PC-3 (cell line): ENCODE measurements around the gene LRRC56. TPM values are rescaled to one million over a fixed set of nuclear protein-coding genes. Genes with fewer than 3 reads are reported as not detected.

Experiments used
- ATAC-seq: fragments of 200-7000 bp; cut with Tn5 transposase; 2 replicates; pipeline ENCODE4 v1.9.1; 2020; ENCODE audit warnings: mild to moderate bottlenecking, moderate library complexity
- BruUV-seq: library from RNA; stranded (reverse); fragments of 400-500 nt; replicated peaks from 2 replicates; lab custom pipeline; 2021; lab: Mats Ljungman, UMichigan
- CTCF ChIA-PET: fragments of 300-600 bp; sonication (Branson Sonifier 250); formaldehyde crosslinking; loops from one replicate; lab custom pipeline; 2022; ENCODE audit warnings: antibody characterized with exemption; lab: Charles Lee
- POLR2A ChIA-PET: fragments of 300-600 bp; sonication (Branson Sonifier 250); formaldehyde crosslinking; loops from one replicate; lab custom pipeline; 2022; ENCODE audit warnings: antibody characterized with exemption; ENCODE audit not compliant: unreplicated experiment; lab: Charles Lee
- DNase-seq: peaks from one replicate; pipeline ENCODE4 v3.0.0-alpha.2; 2015
- H2AFZ ChIP-seq: fragments of 300-600 bp; sonication (generic); 2 replicates; pipeline ENCODE4 v1.6.0; 2016; ENCODE audit warnings: antibody characterized with exemption, low read length
- H3F3A ChIP-seq: fragments of 300-600 bp; sonication (generic); one replicate; pipeline ENCODE4 v1.6.0; 2017; ENCODE audit warnings: antibody characterized with exemption, low read length, control low read depth, mild to moderate bottlenecking; ENCODE audit not compliant: unreplicated experiment
- H3K27ac ChIP-seq: fragments of 300-600 bp; sonication (generic); 2 replicates; pipeline ENCODE4 v1.5.1; 2016; ENCODE audit warnings: mild to moderate bottlenecking, low read length
- H3K27me3 ChIP-seq: fragments of 300-600 bp; sonication (generic); 2 replicates; pipeline ENCODE4 v1.6.1; 2016; ENCODE audit warnings: low read length, mixed read lengths
- H3K36me3 ChIP-seq: fragments of 300-600 bp; sonication (generic); 2 replicates; pipeline ENCODE4 v1.6.1; 2016; ENCODE audit warnings: low read depth, mixed run types, low read length, mixed read lengths
- H3K4me1 ChIP-seq: fragments of 300-600 bp; sonication (generic); 2 replicates; pipeline ENCODE4 v1.5.1; 2016; ENCODE audit warnings: low read length; ENCODE audit not compliant: insufficient read depth
- H3K4me2 ChIP-seq: fragments of 300-600 bp; sonication (generic); 2 replicates; pipeline ENCODE4 v1.6.0; 2016; ENCODE audit warnings: low read length
- H3K4me3 ChIP-seq: fragments of 300-600 bp; sonication (generic); 2 replicates; pipeline ENCODE4 v1.5.1; 2016; ENCODE audit warnings: mild to moderate bottlenecking, low read length, mixed read lengths
- H3K79me2 ChIP-seq: fragments of 300-600 bp; sonication (generic); 2 replicates; pipeline ENCODE4 v1.6.1; 2017; ENCODE audit warnings: low read length, mixed read lengths
- H3K9ac ChIP-seq: fragments of 300-600 bp; sonication (generic); 2 replicates; pipeline ENCODE4 v1.6.0; 2016; ENCODE audit warnings: mild to moderate bottlenecking, low read length
- H3K9me2 ChIP-seq: fragments of 300-600 bp; sonication (generic); replicated peaks from 2 replicates; pipeline ENCODE4 v1.6.1; 2016; ENCODE audit warnings: mixed run types, low read length, mixed read lengths
- H3K9me3 ChIP-seq: fragments of 300-600 bp; sonication (generic); 2 replicates; pipeline ENCODE4 v1.6.1; 2016; ENCODE audit warnings: low read length, mixed read lengths
- H4K20me1 ChIP-seq: fragments of 300-600 bp; sonication (generic); 2 replicates; pipeline ENCODE4 v1.6.1; 2016; ENCODE audit warnings: low read length, mixed read lengths
- EZH2 ChIP-seq: fragments of 300-600 bp; sonication (generic); IDR thresholded peaks from one replicate; pipeline ENCODE4 v1.6.1; 2017; ENCODE audit warnings: antibody characterized with exemption, mild to moderate bottlenecking, low read length; ENCODE audit not compliant: unreplicated experiment
- EZH2phosphoT487 ChIP-seq: fragments of 300-600 bp; sonication (generic); IDR thresholded peaks from 2 replicates; pipeline ENCODE4 v1.6.1; 2018; ENCODE audit warnings: mild to moderate bottlenecking, antibody characterized with exemption, low read length, borderline replicate concordance
- intact Hi-C: fragments of 100-400 bp; cut with micrococcal nuclease; formaldehyde crosslinking; loops from 2 replicates; pipeline ENCODE4 v1.9.0; 2023
- total RNA-seq: library from RNA; depleted of rRNA; stranded (reverse); fragments of >200 nt; gene quantifications from 2 replicates; pipeline ENCODE4 v1.2.3, GENCODE V29; 2014
- TF ChIP-seq, protein P1 (sequence below): fragments of 300-600 bp; sonication (generic); conservative IDR thresholded peaks from 2 replicates; pipeline ENCODE4 v1.5.1; 2017; ENCODE audit warnings: antibody characterized with exemption, low read depth, mild to moderate bottlenecking, low read length

LRRC56 gene
- total RNA-seq, 1 experiment from 2014 or later, result 1.5 TPM

DNA sequence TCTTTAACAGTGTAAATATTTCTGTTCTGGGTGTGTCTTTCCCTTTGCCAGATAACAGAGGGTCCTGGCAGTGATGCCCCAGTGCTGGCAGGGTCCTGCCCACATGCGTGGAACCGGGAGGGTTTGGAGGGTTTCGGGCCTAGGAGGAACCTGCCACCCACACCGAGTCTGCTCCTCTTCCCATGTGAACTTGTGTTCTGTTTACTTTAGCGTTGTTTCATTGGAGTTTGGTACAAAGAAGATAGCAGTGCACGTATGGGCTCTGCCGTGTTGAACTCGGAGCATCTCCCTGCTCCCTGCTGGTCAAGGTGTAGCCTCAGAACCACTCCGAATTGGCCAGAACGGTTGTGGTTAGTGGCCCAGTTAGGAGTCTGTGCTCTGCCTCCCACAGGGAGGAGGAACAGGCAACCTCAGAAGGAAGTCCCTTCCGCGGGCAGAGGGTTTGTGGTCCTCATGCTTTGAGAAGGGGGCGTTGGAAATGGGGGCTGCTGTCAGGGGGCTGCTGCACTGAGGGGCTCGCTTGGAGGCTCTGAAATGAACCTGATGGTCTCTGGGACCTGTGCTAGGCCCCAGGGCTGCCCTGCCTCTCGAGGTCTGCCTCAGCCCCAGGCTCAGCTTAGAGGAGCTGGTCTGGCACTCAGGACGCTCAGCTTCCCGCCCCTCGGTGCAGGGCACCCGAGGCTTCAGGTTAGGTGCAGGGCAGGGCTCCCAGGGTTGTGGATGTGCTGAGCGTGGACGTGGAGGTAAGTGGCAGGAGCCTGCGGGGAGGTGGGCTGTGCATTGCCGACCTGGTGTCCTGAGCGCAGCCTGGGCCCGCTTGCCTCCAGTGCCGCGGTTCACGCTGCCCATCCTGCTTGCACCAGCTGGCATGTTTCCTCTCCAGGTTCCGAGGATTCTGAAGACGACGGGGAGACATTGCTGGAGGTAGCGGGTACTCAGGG lies 49.3 kb downstream of the LRRC56 start:
- peaks cover 12% of the 10 kb centered on the region for H4K20me1 ChIP-seq
- ATAC-seq, result no peak
- H3K79me2 ChIP-seq, result peaks cover 39% of the 10 kb centered on the region

DNA sequence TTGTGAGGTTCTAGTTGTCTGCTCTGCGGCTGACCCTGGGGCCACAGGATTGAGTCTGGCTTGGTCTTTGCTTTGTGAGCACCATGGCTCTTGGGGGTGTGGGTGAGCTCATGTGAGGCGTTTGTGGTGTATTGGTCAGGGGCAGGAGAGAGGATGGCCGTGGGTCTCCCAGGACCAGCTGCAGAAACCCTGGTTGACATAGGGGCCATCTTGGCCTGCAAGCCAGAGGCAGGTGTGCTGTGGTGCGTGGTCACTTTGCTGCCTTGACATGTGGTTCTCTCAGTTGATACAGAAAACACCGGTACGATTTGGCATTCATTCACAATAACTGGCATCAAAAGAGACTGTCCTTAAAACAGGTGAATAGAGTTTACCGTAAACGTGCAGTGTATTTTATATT lies 50.2 kb downstream of the LRRC56 start:
- POLR2A ChIA-PET, result no interaction called here
- H4K20me1 ChIP-seq, result peaks cover 10% of the 10 kb centered on the region; the same call in 1 of the 2 replicates

More for the DNA sequence above, 49.3 kb downstream of the LRRC56 start:
- peaks cover 42% of the 10 kb centered on the region for H3K36me3 ChIP-seq
- POLR2A ChIA-PET, result no interaction called here
- intact Hi-C loops, result no loop called here
- TF ChIP-seq EZH2phosphoT487 (no peak), EZH2 (no peak)
- TF ChIP-seq, protein P1, sequence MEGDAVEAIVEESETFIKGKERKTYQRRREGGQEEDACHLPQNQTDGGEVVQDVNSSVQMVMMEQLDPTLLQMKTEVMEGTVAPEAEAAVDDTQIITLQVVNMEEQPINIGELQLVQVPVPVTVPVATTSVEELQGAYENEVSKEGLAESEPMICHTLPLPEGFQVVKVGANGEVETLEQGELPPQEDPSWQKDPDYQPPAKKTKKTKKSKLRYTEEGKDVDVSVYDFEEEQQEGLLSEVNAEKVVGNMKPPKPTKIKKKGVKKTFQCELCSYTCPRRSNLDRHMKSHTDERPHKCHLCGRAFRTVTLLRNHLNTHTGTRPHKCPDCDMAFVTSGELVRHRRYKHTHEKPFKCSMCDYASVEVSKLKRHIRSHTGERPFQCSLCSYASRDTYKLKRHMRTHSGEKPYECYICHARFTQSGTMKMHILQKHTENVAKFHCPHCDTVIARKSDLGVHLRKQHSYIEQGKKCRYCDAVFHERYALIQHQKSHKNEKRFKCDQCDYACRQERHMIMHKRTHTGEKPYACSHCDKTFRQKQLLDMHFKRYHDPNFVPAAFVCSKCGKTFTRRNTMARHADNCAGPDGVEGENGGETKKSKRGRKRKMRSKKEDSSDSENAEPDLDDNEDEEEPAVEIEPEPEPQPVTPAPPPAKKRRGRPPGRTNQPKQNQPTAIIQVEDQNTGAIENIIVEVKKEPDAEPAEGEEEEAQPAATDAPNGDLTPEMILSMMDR, result no peak
- H3K4me1 ChIP-seq, result no peaks in the 10 kb centered on the region
- no peak for DNase-seq
- CTCF ChIA-PET, result no interaction called here
- H3K27me3 ChIP-seq, result no peaks in the 10 kb centered on the region
- H3K27ac ChIP-seq, result no peak overlapping the region
- no peak overlapping the region for H3K4me3 ChIP-seq
- H3K9me2 ChIP-seq, result no peaks in the 10 kb centered on the region
- H2AFZ ChIP-seq, result no peak overlapping the region
- H3F3A ChIP-seq, result no peaks in the 10 kb centered on the region
- no peak overlapping the region for H3K4me2 ChIP-seq
- no TSS peak for BruUV-seq
- no peaks in the 10 kb centered on the region for H3K9me3 ChIP-seq
- H3K9ac ChIP-seq, result no peak overlapping the region

More for the DNA sequence above, 50.2 kb downstream of the LRRC56 start:
- no peak overlapping the region for H2AFZ ChIP-seq
- H3K9me2 ChIP-seq, result no peaks in the 10 kb centered on the region
- no peaks in the 10 kb centered on the region for H3K9me3 ChIP-seq
- H3K27me3 ChIP-seq, result no peaks in the 10 kb centered on the region
- DNase-seq, result no peak
- intact Hi-C loops, result no loop called here
- no peak overlapping the region for H3K9ac ChIP-seq
- no peaks in the 10 kb centered on the region for H3F3A ChIP-seq
- no peak overlapping the region for H3K27ac ChIP-seq
- no TSS peak for BruUV-seq
- H3K4me1 ChIP-seq, result no peaks in the 10 kb centered on the region
- TF ChIP-seq, protein P1, result no peak
- TF ChIP-seq EZH2phosphoT487, result no peak
- no peak overlapping the region for H3K4me3 ChIP-seq
- peaks cover 42% of the 10 kb centered on the region for H3K36me3 ChIP-seq
- no peak for ATAC-seq
- H3K79me2 ChIP-seq, result peaks cover 32% of the 10 kb centered on the region
- no peak overlapping the region for H3K4me2 ChIP-seq
- CTCF ChIA-PET, result no interaction called here
